GM19240 (cell line): ENCODE data around the gene MACROD2.
"Not testable (repeated sequence)": the region's sequence is repeated elsewhere in the genome, so short reads cannot be mapped to it uniquely, and the experiment has no call there.

Experiments
- DNase-seq: peaks from one replicate; pipeline ENCODE4 v3.0.0; 2011; ENCODE audit warnings: low spot score; ENCODE audit not compliant: insufficient read length

Gene MACROD2

DNA sequence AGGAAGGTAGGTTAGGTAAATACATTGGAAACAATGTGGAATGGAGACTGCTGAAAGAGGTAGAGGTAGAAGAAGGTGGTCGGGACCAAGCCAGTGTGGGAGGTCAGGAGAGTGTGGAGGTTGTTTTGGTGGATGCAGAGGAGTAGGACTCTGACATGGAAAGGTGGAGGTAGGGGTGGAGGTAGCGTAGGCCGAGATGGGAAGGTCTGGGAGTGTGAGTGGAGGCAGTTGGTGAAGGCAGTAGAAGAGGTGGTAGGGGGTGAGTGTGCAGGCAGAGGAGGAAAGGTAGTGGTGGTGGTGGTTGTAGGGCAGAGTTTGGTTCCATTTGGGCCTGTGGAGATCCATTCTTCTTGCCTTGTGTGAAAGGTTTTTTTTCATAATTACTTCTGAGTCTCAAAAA, 941.7 kb downstream of the MACROD2 start:
- DNase-seq = no peak

DNA sequence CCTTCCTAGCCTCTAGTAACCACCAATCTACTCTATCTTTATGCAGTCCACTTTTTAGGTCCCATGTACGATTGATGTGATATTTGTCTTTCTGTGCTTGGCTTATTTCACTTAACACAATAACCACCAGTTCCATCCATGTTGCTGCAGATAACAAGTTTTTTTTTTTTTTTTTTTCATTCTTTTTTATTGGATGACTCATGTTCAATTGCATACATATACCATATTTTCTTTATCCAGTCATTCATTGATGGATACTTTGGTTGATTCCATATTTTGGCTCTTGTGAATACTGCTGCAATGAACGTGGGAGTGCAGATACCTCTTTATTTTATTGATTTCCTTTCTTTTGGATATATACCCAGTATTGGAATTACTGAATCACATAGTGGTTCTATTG, 942.5 kb downstream of the MACROD2 start:
- no peak for DNase-seq

DNA sequence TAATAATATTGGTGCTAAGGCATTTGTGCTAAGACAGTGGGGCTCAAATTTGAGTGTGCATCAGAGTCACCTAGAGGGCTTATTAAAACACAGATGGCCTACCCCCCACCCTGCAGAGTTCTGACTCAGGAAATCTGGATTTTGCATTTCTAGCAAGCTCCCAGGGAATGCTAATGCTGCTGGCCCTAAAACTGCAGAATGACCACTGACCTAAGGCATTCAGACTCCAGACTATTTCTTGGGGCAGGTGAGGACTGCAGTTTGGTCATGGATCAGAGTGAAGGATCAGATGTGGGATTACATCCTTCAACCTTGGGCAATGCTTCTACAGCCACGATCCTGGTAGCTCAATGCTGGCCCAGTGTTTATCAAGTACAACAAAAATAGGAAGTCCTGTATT, 952.2 kb downstream of the MACROD2 start:
- DNase-seq = no peak

DNA sequence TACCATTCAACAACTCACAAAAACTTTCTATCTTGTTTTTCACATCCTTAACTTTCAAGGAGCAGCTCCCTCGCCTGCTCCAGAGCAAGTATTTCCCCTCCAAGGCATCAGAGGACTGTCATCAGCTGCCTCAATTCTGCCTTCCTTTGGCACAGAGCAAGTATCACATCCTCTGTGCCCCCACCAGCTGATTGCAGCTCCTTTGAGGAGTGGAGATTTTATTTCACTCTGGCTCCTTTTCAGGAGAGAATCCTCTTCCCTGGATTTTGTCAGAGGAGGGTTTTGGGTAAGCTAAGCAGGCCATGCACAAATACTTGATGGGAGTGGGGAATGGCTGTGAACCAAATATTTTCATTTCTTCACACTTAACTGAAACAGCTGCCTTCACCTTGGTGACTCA, 952.6 kb downstream of the MACROD2 start:
- DNase-seq = no peak

DNA sequence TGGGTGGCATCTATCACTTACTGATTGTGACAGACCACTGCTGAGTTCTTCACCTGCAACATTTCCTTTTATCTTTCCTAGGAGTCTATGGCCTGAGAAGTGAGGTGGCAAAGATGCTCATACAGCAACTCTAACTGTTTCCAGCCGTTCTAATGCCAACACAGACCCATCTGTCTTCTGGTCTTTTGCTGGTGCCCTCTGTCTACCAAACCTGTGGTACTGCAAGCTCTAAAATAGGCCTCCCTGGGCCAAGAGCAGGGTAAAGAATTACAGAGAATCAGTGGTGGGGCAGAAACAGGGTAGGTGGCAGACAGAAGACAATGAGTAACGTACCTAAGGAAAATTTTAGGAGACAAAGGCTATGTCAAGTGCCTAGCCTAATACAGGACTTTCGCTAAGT, 953.1 kb downstream of the MACROD2 start:
- DNase-seq = no peak

DNA sequence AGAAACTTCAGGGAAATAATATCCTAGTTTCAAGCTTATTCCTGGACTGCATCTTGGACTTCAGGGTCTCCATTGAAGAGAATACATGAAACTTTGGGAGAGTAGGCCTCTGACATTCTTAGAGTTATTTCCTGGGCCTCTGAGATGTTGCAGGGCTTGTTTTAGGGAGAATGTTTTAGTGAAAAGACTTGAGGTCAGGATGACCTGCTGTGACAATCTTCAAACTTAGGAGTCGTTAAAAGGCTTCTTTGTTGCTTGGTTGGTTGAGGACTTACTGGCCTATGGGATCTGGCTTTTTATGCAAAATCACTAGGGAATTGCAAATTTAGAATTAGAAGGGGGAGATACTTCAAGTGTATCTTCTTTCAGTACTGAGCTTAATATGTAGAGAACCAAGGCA, 955.3 kb downstream of the MACROD2 start:
- DNase-seq = no peak

DNA sequence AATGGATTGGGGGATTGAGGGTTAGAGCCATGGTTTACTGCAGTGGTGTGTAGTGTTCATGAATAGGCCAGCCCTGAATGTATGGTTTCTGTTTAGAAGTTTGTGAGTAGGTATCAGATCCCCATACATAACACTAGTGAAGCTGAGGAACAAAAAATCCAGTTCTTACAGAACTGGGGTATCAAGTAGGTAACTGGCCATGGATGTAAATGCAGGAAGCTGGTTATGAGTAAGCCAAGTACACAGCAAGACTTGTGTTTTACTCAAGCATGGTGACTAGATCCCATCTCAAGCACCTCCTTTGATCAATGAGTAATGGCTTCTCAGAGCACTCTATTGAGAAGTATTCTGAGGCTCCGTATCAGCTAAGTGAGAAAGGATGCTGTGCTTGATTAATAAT, 955.8 kb downstream of the MACROD2 start:
- DNase-seq = no peak

DNA sequence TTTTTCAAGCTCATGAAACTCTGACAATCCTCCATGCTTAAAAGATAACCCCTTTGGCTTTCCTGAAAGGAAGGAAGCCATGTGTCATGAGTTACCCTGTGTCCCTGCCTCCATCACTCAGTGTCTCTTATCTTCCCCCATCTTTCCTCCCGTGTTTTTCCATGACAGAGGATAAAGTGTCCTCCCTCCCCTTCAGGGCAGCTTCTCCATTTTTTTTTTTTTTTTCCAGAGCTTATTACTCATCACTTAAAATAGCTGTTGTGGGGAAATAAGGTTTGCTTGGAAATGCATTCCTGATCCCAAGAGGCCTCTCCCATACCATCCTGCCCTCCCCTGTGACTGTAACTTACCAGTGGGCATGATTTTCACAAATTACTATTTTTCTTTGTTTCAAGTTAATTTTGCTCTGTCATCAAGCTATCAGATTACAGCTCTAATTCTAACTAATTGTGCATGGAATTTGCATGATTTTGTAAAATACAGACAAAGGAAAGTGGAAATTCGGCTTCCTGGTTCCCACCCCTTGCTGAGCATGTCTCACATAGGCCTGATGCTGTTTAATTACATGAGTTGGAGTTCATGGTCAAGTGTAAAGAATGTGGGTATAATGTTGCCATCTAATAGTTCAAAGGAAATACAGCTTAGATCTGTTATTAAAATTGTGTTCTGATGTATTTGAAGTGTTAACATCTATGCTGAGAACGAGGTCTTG, 956.5 kb downstream of the MACROD2 start:
- no peak for DNase-seq

DNA sequence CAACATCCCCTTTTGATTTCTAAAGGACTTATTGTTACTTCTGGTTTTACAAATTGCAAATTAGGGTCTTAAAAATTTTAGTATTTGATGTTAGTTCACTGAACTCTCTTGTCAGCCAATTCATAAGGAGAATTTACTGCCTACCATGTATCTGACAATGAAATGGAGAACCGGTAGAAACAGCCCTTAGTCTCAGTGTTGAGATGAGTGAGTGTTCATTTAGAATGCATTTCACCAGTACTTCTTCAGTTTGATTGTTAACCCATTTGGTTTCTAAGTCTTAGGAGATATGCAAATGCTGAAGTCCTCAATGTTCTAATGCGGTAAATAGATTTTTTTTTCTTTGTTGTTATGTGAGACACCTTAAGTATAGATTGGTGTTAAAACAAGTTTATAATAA, 958.4 kb downstream of the MACROD2 start:
- no peak for DNase-seq

DNA sequence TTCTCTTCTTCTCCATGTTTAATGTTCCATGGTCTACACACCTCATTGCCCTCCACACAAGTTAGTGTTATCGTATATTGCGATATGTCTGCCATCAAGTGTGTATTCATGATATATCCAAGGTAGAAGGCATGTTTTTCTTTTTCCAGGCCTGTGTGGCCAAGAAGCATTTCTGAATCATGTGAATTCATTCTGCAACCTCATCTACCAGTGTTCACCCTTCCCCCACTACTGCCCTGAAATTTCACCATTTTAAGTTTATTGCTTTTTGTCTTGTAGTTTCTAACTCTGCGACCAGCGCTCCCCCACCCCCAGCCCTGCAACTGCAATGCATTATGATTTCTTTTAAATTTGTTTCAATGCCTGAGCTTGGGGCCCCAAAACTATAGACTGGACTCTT, 960.1 kb downstream of the MACROD2 start:
- DNase-seq = no peak

DNA sequence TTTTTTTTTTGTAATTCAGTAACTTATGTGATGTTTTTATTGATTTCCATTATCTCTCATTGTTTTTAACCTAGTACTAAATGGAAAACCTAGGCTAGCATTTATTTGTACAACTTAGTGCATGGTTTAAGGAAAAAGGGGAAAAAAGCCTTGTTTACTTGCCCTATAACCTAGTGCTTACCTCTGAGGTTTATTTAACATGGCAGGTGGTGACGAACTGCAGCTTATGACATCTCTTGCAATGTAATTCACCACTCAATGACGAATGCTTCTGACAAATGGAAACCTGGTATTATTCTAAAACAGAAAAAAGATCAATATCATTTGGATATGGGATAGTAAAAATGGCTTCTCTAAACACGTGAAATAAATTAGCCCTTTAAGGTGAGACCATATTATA, 960.7 kb downstream of the MACROD2 start:
- DNase-seq = no peak

DNA sequence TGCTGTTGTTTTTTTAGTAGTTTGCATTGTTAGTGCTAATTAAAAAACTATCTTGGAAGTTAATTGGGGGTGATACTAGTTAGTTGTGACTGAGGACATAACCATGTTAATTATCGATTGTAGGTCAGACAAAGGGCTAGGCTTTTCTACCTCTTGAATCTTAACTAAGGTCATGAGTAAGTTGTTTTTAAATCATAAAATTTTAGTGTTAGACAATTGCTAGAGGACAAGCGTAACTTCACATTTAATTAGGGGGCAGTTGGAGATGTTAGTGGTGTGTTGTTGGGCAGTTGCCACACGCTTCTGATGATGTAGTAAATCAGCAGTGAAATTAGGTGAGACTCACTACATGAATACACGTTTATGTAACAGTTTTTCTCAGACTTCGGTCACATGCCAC, 961.2 kb downstream of the MACROD2 start:
- DNase-seq = no peak

DNA sequence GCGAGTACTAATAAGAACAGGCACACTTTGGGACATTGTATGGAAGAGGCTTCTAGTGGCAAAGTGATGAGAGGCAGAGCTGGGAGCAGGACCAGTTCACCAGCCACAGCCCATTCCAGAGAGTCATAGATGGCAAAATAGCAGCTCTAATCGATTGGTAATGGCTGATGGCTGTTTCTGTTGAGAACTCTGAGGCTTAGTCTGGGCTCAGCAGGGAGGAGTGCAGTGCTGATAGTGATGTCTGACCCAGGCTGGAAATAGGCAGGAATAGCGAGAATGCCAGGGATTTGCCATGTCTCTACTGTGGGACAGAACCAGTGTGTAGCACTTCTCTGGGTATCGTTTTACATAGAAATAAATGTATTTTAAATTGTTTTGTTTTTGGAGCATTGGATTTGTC, 962.1 kb downstream of the MACROD2 start:
- DNase-seq = no peak

DNA sequence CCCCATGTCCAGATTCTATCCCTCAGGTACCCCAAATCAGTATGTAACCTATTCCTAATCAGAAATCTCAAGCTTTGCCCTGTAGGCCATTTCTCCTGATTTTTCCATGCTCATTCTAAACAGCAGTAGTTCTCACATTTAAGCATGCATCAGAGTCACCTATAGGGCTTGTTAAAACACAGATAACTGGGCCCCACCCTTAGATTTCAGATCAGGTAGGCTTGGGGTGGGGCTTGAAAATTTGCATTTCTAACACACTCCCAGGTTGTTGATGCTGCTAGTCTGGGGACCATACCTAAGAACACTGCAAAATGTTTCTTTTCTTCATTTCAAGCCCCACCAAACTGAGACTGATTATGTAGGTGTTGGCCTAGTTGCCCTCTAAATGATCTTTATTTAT, 963.3 kb downstream of the MACROD2 start:
- no peak for DNase-seq

DNA sequence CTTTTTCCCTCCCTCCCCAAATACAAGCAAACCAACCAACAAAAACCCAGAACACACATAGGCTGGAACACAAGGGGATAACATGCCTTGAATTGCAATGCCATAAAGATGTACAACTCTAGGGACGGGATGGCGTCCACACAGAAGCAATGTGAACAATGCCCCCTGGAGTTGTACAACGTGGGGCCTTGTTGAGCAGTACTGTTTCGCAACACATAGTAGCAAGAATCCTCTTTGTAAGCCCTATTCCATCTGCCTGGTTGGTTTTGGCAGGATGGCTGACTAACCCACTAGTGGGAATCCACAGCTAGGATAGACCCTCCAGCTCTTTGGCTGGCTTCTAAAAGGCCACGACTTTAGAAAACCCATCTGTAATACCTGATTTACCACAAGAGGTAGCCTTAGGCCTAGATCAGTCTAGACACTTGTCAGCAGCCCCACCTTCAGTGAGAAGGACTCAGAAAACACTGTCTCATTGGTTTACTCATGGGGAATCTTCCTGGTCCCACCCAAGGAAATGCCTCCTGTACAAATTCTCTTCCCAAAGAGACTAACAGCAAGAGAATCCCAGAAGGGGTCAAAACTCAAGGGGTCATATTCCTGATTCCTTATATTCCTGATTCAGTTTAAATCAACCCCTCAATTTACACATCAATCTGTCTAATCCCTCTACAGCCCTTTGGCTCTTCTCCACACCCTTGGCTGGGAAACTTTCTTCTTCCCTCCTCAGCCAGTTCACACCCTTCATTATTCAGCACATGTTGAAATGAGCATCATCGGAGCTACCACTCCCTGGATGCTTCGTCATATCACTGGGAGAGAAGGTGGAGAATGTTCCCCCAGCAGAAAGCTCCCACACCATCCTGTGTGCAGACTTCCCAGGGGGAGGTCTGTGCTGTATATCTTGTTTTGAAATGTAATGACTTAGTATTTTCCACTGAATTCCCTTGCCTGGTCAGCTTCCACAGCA, 964.5 kb downstream of the MACROD2 start:
- no peak for DNase-seq

DNA sequence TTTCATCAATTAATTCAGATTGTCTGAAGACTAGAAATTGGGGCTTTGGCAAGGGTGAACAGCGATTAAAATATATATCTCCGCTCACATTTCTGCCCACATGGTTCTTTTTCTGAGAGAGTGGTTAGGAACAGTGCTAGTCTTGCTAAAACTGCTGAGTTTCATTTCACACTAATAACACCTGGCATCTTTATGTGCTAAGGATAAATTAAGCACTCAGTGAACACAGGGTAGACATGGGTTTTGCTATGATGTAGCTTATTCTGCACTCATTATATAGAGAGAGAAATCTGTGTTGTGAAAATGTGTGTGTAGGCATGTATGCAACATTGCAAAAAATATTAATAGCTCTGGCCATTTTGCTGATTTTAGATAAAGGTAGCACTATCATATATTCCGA, 965.5 kb downstream of the MACROD2 start:
- no peak for DNase-seq

DNA sequence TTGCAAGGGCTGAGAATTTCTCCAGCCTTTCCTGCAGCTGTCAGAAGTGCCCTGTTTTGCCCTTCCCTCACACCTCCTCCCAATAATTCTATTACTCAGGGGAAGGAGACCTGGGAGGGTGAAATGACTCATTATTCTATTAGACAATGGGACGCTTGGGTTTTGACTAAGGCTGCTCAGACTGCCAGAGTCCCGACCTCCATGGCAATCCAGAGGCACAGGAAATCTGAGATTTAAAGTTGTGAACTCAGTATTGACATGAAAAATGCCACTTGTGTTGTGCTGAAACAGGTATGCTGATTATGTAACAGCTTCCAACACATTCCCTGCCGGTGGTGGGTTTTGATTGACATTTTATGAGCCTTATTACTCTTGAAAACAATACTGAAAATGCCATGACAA, 967.9 kb downstream of the MACROD2 start:
- DNase-seq = no peak

DNA sequence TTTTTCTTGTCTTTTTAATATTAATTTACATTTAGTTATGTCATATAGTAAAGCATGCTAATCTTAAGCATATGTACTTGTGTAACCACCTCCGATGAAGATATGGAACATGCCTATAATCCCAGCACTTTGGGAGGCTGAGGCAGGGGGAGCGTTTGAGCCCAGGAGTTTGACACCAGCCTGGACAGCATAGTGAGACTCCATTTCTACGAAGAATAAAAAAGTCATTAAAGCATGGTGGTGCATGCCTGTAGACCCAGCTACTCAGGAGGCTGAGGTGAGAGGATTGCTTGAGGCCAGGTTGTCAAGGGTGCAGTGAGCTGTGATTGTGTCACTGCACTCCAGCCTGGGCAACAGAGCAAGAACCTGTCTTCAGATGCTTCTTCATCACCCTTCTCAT, 970.9 kb downstream of the MACROD2 start:
- no peak for DNase-seq

DNA sequence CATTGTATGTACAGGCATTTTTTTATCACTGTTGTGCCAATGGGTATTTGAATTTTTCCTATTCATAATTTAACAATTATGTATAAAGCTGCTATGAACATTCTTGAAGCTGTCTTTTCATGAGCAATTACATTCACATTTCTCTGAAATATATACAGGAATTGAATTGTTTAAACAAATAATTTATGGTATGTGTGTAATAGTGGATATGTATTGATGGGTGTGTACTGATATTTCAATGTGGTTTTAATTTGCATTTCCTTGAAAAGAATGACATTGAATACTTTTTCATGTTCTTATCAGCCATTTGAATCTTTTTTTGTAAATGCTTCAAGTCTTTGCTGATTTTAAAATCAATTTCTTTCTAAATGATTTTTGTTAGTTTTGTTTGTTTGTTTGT, 971.5 kb downstream of the MACROD2 start:
- no peak for DNase-seq

DNA sequence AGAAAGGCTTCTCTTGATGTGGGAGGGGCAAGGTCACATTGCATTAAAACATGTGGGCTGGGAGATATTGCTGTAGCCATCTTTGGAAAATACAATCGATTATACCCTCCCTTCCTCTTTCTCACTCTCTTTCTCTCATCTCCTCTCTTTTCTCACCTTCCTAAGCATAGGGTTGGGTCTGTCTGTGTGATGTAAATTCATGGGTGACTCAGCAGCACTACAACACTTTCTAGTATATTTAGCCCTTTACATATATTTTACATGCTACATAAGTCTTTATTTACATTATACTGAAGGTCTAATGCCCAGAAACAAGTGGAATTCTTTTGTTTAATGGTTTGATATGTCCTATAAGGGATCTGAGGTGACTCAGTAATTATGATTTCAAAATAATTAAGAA, 976.9 kb downstream of the MACROD2 start:
- DNase-seq = no peak

DNA sequence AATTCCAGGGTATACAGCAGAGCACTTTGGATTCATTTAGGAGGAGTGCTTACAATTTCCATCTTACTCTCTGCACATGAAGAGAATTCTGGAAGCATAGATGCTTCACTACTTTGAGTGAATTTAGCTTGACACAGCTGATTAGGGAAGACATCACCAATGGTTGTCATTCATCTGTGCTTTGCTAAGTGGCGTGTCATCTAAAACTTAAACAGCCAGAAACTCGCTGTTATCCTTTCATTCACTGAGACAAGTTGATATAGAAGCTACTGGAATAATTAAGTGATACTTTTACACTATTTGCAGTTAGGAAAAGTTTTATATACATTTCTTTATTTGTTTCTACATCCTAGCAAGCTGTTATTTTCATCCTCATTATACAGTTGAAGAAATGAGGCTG, 977.4 kb downstream of the MACROD2 start:
- DNase-seq = no peak

DNA sequence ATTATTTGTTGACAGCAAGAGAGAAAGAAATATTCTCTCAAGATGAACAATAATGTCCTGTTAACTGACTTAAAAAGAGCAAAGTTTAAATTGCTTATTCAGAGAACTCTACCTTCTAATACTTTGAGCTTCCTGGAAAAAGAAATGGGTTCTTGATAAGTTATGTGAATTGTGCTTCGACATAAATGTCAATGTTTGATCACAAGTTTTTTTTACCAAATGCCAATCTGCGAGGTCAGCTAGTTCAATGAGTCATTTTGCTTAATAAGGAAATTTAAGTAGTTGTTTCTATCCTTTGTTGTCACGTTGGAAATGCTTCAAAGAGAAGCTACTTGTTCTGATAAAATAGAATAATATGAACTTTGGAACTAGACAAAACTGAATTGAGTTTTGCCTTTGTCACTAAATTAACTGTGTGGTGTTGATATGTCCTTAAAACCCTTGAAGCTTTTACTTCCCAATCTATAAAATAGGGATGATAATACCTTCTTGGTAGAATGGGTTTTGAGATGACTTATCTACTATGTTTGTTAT, 984.2 kb downstream of the MACROD2 start:
- no peak for DNase-seq

DNA sequence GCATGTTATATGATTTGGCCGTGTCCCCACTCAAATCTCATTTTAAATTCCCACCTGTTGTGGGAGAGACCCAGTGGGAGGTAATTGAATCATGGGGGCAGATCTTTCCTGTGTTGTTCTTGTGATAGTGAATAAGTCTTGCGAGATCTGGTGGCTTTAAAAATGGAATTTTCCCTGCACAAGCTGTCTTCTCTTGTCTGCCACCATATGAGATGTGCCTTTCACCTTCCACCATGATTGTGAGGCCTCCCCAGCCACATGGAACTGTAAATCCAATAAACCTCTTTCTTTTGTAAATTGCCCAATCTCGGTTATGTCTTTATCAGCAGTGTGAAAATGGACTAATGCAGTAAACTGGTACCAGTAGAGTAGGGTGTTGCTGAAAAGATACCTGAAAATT, 986.2 kb downstream of the MACROD2 start:
- DNase-seq = not testable (repeated sequence)
